ENCODE data around the gene ANKFY1.

GRCh38 chr17:4232168-4232813 is 31.5 kb downstream of the ANKFY1 start:
- TF ChIP-seq, protein P1, sequence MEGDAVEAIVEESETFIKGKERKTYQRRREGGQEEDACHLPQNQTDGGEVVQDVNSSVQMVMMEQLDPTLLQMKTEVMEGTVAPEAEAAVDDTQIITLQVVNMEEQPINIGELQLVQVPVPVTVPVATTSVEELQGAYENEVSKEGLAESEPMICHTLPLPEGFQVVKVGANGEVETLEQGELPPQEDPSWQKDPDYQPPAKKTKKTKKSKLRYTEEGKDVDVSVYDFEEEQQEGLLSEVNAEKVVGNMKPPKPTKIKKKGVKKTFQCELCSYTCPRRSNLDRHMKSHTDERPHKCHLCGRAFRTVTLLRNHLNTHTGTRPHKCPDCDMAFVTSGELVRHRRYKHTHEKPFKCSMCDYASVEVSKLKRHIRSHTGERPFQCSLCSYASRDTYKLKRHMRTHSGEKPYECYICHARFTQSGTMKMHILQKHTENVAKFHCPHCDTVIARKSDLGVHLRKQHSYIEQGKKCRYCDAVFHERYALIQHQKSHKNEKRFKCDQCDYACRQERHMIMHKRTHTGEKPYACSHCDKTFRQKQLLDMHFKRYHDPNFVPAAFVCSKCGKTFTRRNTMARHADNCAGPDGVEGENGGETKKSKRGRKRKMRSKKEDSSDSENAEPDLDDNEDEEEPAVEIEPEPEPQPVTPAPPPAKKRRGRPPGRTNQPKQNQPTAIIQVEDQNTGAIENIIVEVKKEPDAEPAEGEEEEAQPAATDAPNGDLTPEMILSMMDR (conservative IDR thresholded peaks at IDR 0.05; ENCODE audit: low read depth, low read length): no peak
- no peak for TF ChIP-seq EZH2 (IDR thresholded peaks at IDR 0.05; ENCODE audit: low read length, unreplicated experiment)

Measured in PC-3 (cell line).